HG02588 (cell line): ENCODE results near the gene SPATA21.
"Not testable (repeated sequence)": the region's sequence is repeated elsewhere in the genome, so short reads cannot be mapped to it uniquely, and the experiment has no call there.

Experiments
- ATAC-seq: cut with Tn5 transposase; IDR thresholded peaks from one replicate; pipeline ENCODE4 v1.9.1; 2021; ENCODE audit warnings: mild to moderate bottlenecking, moderate library complexity; ENCODE audit not compliant: unreplicated experiment

SPATA21 gene

DNA sequence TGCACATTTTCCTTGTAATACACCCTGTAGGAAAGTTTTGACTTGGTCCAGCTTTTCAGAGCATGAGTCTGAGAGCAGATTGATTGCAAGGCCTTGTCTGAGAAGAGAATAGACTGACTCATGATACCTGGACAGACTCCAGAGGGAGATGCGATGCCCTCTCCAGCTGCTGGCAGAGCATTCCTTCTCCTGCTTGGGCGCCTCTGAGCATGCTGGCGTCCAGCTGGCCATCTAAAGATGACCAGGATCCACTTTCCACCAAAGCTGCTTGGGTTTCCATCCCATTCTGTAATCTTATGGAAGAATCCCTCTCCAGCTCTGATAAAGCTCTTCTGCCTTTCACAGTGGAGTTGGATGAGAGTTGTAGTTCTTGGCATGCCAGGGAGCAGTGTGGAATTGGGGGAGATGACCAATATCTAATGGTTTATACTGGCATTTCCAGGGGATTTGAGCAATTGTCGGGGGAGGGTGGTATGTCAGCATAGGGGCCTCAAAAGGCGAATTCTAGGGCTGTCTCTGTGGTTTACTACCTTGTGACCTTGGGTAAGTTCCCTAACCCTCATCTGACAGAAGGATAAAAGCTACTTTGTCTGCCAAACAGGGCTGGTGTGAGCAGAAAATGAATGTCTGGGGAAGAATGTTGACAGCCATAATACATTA is 50.6 kb downstream of the SPATA21 start:
- no peak for ATAC-seq

DNA sequence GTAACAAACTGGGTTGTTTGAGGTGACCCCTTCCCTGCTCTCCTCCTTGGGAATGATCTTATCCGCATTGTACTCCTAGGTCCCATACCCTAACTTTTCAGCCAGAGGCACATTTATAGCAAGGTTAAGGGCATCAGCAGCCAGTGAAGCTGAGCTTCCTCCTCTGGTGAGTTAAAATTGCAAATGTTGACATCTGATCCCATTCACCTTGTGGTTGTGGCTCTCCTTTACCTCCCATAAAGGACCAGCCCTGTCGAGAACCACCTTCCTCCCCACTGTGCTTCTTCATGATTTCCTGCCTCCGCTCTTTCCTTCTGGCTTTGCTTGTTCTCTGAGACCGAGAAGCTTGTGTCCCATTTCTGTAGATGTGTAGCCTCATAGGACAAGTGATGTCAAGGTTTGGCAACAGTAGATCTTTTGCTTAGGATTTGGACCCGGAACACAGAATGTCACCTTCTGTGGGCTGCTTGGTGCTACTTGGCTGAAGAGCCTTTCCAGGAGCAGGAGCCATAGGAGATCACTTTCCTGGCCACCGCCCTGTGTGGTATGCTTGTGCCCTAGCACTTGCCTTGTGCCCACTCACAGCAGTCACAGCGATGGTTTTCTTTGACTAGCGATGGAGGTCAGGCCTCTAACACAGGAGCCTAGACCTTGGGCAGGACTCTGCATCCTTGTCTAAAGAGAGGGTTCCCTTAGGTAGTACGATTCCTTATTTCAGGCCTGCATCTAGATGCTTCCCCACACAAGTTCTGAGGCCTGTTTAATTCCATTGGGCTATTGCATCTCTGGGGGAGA is 51.4 kb downstream of the SPATA21 start:
- ATAC-seq: no peak

DNA sequence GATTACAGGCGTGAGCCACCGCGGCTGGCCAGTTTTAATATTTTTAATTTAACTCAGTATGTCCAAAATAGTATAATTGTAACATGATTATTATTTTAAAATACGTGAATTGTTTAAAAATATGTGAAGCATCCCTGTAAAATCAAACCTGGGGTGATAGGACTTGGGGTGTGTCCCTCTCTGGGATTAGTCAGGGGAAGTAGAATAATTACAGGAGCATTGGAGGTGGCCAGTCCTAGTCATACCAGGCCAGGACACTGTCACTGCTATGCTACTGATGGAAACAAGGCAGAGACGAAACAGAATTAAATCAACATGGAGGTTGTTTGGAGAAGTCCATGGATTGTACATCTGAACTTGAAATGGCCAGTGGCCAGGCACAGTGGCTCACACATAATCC is 53.3 kb downstream of the SPATA21 start:
- no peak for ATAC-seq

DNA sequence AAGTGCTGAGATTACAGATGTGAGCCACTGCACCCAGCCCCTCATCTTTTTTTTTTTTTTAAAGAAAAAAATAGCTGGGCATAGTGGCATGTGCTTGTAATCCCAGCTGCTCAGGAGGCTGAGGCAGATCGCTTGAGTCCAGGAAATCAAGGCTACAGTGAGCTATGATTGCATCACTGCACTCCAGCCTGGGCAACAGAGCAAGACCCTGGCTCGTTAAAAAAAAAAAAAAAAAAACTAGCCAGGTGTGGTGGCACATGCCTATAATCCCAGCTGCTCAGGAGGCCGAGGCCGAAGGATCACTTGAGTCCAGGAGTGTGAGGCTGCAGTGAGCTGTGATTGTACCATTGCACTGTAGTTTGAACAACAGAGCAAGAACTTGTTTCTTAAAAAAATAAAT is 56.4 kb downstream of the SPATA21 start:
- no peak for ATAC-seq

DNA sequence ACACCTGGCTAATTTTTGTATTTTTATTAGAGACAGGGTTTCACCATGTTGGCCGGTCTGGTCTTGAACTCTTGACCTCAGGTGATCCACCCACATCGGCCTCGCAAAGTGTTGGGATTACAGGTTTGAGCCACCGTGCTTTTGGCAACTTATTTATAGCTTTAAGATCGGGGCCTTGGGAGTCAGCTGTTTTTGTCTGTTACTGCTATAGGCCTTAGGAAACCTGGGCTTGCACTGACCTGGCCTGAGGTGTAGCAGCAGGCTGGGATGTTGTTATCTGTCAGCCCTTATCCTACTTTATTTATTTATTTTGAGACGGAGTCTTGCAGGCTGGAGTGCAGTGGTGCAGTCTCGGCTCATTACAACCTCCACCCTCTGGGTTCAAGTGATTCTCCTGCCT is 58.8 kb downstream of the SPATA21 start:
- no peak for ATAC-seq

DNA sequence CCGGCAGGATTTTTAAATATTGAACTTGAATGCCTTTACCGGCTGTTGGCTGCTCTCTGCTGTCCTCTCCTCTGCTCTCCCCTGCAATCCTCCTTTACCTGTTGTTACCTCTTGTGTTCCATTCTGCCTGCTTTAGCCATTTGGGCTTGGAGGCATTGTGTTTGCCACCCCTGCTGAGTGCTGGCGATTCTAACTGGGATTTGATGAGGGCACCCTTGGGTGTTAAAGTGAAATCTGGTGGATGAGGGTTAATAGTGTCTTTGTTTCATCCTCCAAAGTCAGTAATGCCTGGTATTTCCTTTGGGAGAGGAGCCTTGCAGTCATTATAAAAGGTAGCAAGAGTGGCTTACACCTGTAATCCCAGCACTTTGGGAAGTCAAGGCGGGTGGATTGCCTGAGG is 60.3 kb downstream of the SPATA21 start:
- ATAC-seq: no peak

DNA sequence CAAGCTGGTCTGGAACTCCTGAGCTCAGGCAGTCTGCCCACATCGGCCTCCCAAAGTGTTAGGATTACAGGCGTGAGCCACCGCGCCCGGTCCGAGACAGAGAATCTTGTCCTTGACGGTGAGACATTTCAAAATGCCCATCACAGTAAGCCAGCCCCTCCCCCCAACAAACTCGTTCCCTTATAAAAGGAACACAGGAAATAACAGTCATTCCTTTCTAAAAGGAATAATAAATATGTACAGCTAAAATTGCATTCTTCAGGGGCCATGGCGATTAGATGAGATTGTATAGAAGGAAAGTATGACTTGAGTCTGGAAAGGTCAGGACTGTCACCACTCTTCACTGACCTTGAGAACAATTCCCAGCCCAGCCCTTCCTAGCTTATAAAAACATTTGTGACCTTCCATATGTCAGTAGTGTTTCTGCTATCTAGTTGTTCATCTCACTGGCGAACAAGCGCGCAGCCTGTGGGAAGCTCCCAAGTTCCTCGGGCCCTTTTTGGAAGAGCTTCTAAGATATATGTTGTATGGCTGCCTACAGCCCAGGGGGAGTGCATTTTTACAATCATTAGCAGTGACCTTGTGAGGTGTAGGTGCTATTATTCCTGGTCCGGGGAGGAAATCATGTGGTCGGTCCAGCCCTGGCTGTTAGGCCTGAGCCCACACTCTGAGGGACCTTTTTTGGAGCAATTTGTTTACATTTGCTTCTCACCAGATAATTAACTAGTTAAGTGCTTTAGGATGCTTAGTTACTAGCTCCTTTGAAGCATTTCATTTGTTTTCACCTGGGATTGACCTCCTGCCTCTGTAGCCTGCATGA is 61.5 kb downstream of the SPATA21 start:
- no peak for ATAC-seq

DNA sequence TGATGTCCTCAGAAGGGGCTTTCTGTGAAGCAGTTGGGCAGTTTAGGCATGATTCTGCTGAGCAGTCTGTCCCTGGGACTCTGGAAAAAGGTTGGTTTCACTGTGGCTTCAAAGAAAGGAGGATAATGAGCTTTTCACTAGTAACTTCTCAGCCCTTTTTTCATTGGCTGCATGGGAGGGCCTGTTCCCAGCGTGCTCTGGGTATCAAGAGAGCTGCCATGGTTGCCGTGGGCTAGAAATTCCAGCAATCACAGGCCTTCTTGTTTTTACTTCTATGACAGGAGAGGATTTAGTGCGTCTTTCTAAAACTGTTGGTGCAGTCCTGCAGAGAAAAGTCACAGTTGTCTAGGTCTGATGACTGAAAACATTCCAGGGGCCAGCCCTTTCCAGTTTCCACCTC is 63.0 kb downstream of the SPATA21 start:
- no peak for ATAC-seq

DNA sequence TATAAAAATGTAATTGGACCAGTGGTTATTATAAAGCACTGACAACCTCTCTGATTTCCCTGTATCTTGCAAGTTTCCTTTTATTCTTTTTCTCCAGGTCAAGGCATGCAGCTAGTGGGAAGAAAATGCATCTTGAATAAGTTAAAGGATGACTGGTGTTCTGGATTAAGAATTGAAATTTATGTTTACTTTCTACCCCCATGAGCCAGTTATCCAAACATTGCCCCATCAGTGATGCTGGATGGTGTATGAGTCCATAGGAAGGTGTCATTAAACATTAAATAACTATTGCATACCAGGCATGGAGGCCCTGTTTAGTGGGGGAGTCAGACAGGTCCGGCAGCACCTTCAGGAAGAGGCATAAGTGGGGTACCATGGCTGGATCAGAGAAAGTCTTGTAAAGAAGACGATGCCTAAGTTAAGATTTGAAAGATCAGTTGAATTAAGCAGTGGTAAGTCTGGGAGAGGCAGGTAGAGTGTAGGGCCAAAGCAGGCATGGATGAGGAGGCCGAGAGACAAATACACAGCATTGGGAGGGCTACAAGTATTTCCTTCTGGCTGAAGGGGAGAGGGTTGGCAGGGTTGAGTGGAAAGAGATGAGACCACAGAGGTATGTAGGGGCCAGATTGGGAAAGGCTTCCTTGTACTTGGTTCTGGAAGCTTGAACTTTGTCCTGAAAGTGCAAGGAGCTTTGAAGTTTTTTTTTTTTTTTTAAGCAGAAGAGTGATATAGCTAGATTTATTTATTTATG is 64.5 kb downstream of the SPATA21 start:
- no peak for ATAC-seq

DNA sequence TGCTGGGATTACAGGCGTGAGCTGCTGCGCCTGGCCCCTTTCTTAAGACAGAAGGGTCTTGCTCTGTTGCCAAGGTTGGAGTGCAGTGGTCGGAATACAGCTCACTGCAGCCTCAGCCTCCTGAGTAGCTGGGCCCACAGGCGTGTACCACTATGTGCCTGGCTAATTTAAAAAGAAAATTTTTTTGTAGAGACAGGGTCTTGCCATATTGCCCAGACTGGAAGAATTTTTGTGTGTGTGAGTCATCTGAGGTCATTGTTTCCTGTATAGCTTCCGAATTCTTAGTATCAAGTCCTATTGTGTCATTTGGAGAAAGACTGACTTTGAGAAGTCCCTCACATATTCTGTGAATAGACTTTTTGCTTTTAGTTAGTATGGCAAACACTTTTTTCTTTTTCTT is 65.5 kb downstream of the SPATA21 start:
- no peak for ATAC-seq

DNA sequence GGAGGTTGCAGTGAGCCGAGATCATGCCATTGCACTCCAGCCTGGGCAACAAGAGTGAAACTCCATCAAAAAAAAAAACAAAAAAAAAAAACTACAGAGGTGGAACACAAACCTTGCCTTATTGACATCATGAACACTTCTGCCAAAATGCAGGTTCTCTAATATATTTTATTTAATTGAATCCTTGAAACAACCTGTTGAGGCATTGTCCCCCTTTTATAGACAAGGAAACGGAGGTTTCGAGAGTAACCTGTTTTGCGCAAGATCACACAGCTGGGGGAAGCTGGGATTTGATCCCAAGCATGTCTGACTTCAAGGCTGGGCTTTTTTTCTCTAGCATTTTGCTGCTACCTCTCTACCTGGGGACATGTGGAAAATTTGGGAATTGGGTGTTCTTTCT is 67.4 kb downstream of the SPATA21 start:
- no peak for ATAC-seq

DNA sequence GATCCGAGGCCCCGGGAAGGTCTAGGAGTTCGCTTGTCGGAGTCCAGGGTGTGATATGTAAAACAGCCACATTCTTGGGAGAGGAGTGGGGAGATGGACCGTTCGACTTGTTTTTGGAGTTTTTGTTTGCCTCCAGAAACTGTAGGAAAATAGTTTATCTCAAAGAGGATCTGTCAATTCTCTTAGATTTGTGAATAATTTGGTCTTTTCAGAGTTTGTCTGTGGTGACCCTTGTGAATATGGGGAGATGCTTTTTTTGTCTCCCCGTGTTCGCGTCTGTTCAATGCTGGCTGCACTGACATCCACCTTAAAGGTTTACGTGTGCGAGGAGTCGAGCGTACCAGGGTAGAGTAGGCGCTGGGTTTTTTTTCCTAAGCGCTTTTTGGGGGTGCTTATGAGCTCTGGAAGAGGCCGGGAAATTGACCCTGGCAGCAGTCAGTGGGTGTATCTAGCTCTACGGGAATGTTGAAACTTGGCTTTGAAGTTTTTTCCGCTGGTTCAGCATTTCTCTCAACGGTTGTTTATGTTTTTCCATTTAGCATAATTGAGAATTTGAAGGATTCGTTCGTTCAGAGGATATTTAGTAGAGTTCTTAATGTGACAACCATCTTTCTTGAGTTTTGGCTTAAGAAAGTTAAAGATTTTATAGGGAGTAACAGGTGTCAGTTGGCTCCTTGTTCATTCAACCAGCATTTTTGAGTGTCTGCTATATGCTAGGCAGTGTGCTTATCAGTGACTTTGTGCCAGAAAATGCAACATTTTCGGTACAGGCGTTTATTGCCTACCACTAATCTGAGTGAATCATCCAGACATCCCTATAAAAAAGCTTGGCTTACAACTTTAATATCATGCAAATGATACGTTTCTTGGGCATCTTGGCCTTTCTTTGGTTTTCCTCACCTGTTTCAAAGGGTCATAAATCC is 69.0 kb downstream of the SPATA21 start:
- ATAC-seq: no peak

DNA sequence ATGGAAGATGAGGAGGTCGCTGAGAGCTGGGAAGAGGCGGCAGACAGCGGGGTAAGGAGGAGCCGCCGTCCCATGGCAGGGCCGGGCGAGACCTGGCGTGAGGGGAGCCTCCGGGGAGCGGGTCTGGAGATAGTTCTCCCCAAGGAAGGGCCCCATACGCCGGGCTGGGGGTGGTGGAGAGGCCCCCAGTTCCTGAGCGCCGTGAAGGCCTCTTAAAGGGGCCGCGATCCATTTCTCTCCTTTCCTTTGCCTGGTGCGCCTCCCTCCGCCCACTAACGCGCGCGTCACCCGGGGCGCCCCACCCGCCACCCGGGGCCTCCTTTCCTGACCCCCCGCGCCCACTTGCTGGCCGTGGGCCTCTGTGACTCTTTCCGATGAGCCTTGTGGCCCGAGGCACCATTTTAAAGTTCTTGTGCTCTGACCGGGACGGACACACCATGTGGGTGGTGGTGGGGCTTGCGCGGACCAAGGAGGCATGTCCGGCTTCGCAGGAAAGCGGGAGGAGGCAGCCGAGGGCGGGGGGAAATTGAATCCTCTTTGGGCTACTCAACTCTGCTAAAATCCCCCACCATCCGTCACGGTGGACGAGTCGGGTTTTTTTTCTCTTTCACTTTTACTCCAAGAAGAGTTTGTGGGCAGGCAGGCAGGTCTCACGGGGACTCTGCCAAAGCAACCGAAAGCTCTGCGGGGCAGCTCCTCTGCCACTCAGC is 69.8 kb downstream of the SPATA21 start:
- ATAC-seq: peak; percentile 55

DNA sequence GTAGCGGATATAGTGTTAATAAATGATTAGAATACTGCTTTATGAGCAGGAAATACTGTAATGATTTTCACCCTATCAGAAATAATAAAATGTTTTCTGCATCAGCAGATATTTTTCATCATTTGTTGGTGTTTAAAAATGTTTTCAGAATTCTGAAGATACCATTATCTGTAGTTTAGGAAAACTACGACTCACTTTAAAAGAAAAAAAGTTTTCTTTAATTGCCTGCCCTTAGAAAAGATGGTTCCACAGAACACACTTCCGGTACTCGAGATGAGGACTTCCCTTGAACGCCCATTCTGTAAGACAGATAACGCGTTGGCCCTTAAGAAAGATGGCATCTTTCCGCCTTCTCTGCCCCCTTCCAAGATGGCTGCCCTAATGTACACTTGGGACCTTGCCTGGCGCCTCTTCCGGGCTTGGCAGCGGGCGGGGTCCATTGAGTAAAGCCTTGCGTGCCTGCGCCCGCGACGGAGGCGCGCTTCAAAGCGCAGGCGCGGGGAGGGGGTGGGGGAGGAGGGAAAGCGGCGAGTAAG is 70.4 kb downstream of the SPATA21 start, which contains the start of gene SZRD1:
SZRD1 (plus strand) TSS at position 521 of the 536 bp plus-strand sequence. CDS start 16 bp downstream, outside the sequence.
- peak; percentile 70 for ATAC-seq

DNA sequence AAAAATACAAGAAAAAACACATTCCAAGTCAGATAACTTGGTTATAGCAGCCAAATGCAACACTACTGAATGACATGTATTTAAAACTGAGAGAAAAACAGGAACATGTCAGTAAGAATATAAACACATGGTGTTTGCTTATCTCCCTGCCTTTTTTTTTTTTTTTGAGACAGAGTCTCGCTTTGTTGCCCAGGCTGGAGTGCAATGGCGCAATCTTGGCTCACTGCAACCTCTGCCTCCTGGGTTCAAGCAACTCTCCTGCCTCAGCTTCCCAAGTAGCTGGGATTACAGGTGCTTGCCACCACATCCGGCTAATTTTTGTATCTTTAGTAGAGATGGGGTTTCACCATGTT is 72.1 kb downstream of the SPATA21 start:
- ATAC-seq: not testable (repeated sequence)

DNA sequence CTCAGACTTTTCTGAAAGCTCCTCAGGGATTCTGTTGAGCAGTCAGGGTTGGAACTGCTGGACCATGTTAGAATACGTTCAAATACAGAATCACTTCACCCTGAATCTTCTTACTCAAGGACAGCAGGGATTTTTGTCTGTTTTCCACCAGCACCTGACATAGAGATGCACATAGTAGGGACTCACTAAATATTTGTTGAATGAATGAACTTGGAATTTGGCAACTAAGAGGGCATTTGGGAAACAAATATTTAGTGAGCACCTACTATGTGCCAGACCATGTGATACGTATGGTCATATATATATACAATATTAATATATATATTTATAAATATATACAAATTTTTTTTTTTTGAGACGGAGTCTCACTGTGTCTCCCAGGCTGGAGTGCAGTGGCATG is 80.4 kb downstream of the SPATA21 start:
- no peak for ATAC-seq

DNA sequence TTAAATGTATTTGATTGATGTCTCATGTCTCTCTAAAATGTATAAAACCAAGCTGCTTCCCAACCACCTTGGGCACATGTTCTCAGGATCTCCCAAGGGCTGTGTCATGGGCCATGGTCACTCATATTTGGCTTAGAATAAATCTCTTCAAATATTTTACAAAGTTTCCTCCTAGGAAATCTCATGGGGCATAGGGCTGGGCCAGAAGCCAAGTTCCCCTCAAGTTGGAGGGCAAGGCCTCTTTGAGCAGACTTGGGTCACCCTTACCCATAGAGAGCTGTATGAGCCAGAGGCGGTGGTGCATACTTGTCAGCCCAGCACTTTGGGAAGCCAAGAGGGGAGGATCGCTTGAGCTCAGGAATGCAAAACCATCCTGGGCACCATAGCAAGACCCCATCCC is 82.6 kb downstream of the SPATA21 start:
- no peak for ATAC-seq

DNA sequence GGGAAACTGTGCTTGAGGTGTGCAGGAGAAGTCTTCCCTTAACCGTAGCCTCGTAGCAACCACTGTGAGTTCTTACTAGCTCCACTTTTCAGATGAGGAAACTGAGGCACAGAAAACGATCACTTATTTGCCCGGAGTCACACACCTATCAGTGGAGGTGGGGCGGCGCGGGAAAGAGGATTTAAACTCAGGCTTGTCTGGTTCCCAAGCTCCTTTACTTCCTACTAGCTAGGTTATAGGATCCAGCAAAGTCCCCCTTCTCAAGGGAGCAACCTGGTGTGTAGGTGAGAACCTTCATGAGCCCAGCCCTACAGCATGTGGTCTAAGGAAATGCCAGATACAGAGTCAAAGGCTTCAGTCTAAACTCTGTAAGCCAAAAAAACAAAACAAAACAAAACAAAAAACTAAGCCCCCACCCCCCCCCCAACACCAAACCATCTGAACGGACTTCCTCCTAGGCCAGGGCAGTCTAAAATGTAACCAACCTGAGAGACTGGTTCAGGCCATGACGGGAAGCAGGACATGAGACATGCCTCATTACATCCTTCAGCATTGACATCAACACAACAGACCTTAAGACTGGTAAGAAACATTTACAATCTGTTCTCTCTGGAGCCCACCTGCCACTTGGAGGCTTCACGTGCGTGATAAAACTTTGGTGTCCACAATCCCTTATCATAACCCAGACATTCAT is 84.2 kb downstream of the SPATA21 start:
- no peak for ATAC-seq
